Lower leg skin (tissue), 3 donors: ENCODE results near the gene TBX1.

Experiments
- POLR2A ChIP-seq, 2 donors: fragments of 450-650 bp; IDR thresholded peaks; one replicate each; pipeline ENCODE4 v1.6.1; 2016 to 2017; ENCODE audit warnings: antibody characterized with exemption in 2 of 2, mild to moderate bottlenecking in 1 of 2, moderate library complexity in 1 of 2
- TF ChIP-seq, protein P1 (sequence below), 3 donors: fragments of 450-650 bp; IDR thresholded peaks; one replicate each; pipeline ENCODE4 v1.5.1; 2016; ENCODE audit warnings: antibody characterized with exemption in 3 of 3, mild to moderate bottlenecking in 3 of 3, moderate library complexity in 2 of 3

DNA sequence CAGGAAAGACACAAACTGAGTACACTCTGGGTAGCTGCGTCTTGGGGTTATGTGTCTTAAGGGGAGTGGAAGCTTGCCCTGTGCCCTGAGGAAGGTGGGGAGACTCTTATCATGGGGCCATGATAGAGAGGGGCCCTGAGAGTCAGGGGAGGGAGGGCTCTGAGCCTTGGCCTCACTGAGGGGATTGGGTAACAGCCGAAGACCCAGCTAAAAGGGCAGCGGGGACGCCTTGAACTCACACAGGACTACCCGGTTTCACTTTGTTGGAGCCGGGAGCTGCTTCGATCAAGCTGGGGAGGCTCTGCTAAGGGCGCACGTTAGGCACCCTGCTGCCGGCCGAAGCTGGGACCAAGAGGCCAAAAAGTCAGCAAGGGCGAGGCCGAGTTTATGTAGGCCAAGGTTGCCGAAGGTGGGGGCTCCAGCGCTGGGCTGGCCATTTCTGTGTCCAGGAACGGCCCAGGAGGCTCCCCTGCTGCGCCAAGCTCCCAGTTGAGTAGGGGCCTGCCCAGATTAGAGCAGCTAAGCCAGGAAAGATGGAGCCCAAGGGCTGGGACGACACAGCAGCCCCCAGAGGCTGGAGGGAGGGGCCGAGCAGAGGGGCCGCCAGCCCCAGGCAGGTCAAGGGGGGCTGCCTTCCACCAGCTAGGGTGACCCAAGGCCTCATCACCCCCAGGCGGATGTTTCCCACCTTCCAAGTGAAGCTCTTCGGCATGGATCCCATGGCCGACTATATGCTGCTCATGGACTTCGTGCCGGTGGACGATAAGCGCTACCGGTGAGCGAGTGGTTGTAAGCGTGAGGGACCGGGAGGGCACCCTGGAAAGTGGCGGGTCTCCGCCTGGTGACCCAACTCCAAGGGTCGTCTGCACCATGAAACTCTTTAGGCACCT, 2.2 kb downstream of the TBX1 start:
- TF ChIP-seq, protein P1, sequence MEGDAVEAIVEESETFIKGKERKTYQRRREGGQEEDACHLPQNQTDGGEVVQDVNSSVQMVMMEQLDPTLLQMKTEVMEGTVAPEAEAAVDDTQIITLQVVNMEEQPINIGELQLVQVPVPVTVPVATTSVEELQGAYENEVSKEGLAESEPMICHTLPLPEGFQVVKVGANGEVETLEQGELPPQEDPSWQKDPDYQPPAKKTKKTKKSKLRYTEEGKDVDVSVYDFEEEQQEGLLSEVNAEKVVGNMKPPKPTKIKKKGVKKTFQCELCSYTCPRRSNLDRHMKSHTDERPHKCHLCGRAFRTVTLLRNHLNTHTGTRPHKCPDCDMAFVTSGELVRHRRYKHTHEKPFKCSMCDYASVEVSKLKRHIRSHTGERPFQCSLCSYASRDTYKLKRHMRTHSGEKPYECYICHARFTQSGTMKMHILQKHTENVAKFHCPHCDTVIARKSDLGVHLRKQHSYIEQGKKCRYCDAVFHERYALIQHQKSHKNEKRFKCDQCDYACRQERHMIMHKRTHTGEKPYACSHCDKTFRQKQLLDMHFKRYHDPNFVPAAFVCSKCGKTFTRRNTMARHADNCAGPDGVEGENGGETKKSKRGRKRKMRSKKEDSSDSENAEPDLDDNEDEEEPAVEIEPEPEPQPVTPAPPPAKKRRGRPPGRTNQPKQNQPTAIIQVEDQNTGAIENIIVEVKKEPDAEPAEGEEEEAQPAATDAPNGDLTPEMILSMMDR (IDR thresholded peaks at IDR 0.05): no peak
- TF ChIP-seq POLR2A (IDR thresholded peaks at IDR 0.05): no peak
